HEK293 (cell line): ENCODE results near the gene HBA2.
"Not testable (repeated sequence)": the region's sequence is repeated elsewhere in the genome, so short reads cannot be mapped to it uniquely, and the experiment has no call there.

Experiments
- HOXC10 ChIP-seq: sonication (generic); formaldehyde crosslinking; IDR thresholded peaks from 2 replicates; pipeline ENCODE4 v1.8.1; 2023; ENCODE audit warnings: mild to moderate bottlenecking, missing genetic modification reagents
- ZBTB8A ChIP-seq: fragments of 450-650 bp; formaldehyde crosslinking; IDR thresholded peaks from 2 replicates; pipeline ENCODE4 v1.5.1; 2016; ENCODE audit warnings: missing biosample characterization, missing genetic modification characterization
- ZNF324 ChIP-seq: fragments of 450-650 bp; formaldehyde crosslinking; IDR thresholded peaks from 2 replicates; pipeline ENCODE4 v1.5.1; 2016; ENCODE audit warnings: missing biosample characterization, missing genetic modification characterization

- TF ChIP-seq HOXC10 (CRISPR knock-in tag); ZBTB8A (tag by site-specific recombination); ZNF324: not testable (repeated sequence)
Observed at GRCh38 chr16:163696-164095, 9.0 kb upstream of the HBA2 start.
